HG03159 (cell line): ENCODE measurements around the gene HES5.

ENCODE experiments used
- ATAC-seq: cut with Tn5 transposase; IDR thresholded peaks from one replicate; pipeline ENCODE4 v1.9.1; 2021; ENCODE audit warnings: mild to moderate bottlenecking, moderate library complexity; ENCODE audit not compliant: unreplicated experiment

HES5 gene

GRCh38 chr1:2516946-2517345 is 13.1 kb downstream of the HES5 start:
- ATAC-seq, result no peak

GRCh38 chr1:2516124-2516523 is 13.9 kb downstream of the HES5 start:
- ATAC-seq, result no peak

- no peak for ATAC-seq
These were observed 14.3 kb downstream of the HES5 start for GRCh38 chr1:2515763-2516080.

- no peak for ATAC-seq
These were observed 14.9 kb downstream of the HES5 start for GRCh38 chr1:2514863-2515762.

- ATAC-seq, result no peak
These were observed 16.0 kb downstream of the HES5 start for GRCh38 chr1:2513939-2514652.

GRCh38 chr1:2512862-2513421 is 17.1 kb downstream of the HES5 start:
- ATAC-seq, result no peak

- no peak for ATAC-seq
These were observed 19.5 kb downstream of the HES5 start for GRCh38 chr1:2510366-2511155.

GRCh38 chr1:2509589-2509988 is 20.5 kb downstream of the HES5 start:
- no peak for ATAC-seq

- no peak for ATAC-seq
These were observed 21.3 kb downstream of the HES5 start for GRCh38 chr1:2508751-2509150.

GRCh38 chr1:2508180-2508579 is 21.9 kb downstream of the HES5 start:
- no peak for ATAC-seq

- no peak for ATAC-seq
These were observed 22.3 kb downstream of the HES5 start for GRCh38 chr1:2507744-2508155.

- ATAC-seq, result no peak
These were observed 23.0 kb downstream of the HES5 start for GRCh38 chr1:2506901-2507565.

GRCh38 chr1:2506007-2506860 is 23.8 kb downstream of the HES5 start:
- no peak for ATAC-seq

GRCh38 chr1:2505461-2505994 is 24.5 kb downstream of the HES5 start:
- ATAC-seq, result no peak

GRCh38 chr1:2504949-2505272 is 25.2 kb downstream of the HES5 start:
- no peak for ATAC-seq

GRCh38 chr1:2504225-2504948 is 25.7 kb downstream of the HES5 start:
- no peak for ATAC-seq

- no peak for ATAC-seq
These were observed 26.4 kb downstream of the HES5 start for GRCh38 chr1:2503554-2504224.
